GM04503 (cell line): Measurements from ENCODE around the gene PPIL3.
"Not testable (repeated sequence)": the region's sequence is repeated elsewhere in the genome, so short reads cannot be mapped to it uniquely, and the experiment has no call there.

Source experiments
- DNase-seq: peaks from one replicate; pipeline ENCODE4 v3.0.0-alpha.2; 2012; ENCODE audit warnings: low read depth

Gene PPIL3

GRCh38 chr2:200888704-200889625 is at the start of gene PPIL3, which contains the start of gene NIF3L1:
Gene PPIL3 (minus strand): TSS chr2:200889077. CDS start chr2:200887615, 1,462 bp downstream.
Gene NIF3L1 (plus strand): TSS chr2:200889371. CDS start chr2:200891944, 2,573 bp downstream.
- peak; percentile 85 for DNase-seq

GRCh38 chr2:200930947-200931626 is 42.2 kb upstream of the PPIL3 start:
- DNase-seq, result no peak

- DNase-seq, result no peak
Measured at GRCh38 chr2:200929334-200930249, 40.7 kb upstream of the PPIL3 start.

- no peak for DNase-seq
Measured at GRCh38 chr2:200922439-200922838, 33.6 kb upstream of the PPIL3 start.

GRCh38 chr2:200913654-200914053 is 24.8 kb upstream of the PPIL3 start:
- peak; percentile 66 for DNase-seq

GRCh38 chr2:200909958-200910357 is 21.1 kb upstream of the PPIL3 start:
- no peak for DNase-seq

- no peak for DNase-seq
Measured at GRCh38 chr2:200905618-200906296, 16.9 kb upstream of the PPIL3 start.

GRCh38 chr2:200901459-200902072 is 12.7 kb upstream of the PPIL3 start:
- DNase-seq, result peak; percentile 54

GRCh38 chr2:200899482-200899881 is 10.6 kb upstream of the PPIL3 start:
- no peak for DNase-seq

- not testable (repeated sequence) for DNase-seq
Measured at GRCh38 chr2:200881715-200882249, 7.1 kb downstream of the PPIL3 start.

GRCh38 chr2:200878289-200878880 is 10.5 kb downstream of the PPIL3 start:
- DNase-seq, result no peak

GRCh38 chr2:200877443-200877842 is 11.4 kb downstream of the PPIL3 start:
- DNase-seq, result no peak

GRCh38 chr2:200873560-200873959 is 15.3 kb downstream of the PPIL3 start:
- no peak for DNase-seq

GRCh38 chr2:200871151-200871550 is 17.7 kb downstream of the PPIL3 start:
- DNase-seq, result no peak

GRCh38 chr2:200869014-200869413 is 19.9 kb downstream of the PPIL3 start:
- no peak for DNase-seq

- DNase-seq, result no peak
Measured at GRCh38 chr2:200864176-200865034, 24.5 kb downstream of the PPIL3 start, which contains the start of gene CLK1. Gene CLK1 (minus strand): TSS chr2:200864658. CDS start chr2:200861862, 2,796 bp downstream.

- no peak for DNase-seq
Measured at GRCh38 chr2:200863782-200864175, 25.1 kb downstream of the PPIL3 start.

- peak; percentile 22 for DNase-seq
Measured at GRCh38 chr2:200862532-200863000, 26.3 kb downstream of the PPIL3 start.

- no peak for DNase-seq
Measured at GRCh38 chr2:200861617-200862155, 27.2 kb downstream of the PPIL3 start.
